ENCODE results near the gene HADHB.

DNA sequence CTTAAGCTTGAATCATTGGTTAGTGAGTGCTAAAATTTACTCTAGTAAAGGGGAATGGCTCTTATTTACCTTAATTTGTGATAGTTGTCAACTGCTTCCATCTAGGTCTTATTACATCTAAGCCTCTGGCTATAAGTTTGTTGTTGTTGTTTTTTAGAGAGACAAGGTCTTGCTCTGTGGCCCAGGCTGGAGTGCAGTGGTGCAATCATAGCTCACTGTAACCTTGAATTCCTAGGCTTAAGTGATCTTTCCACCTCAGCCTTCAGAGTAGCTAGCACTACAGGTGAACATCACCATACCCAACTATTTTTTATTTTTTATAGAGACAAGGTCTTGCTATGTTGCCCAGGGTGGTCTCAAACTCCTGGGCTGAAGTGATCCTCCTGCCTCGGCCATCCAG lies 6.9 kb upstream of the HADHB start:
- TF ChIP-seq ZNF274 (IDR thresholded peaks at IDR 0.05; ENCODE audit: low read depth, low read length) (no peak), SUZ12 (IDR thresholded peaks at IDR 0.05; ENCODE audit: extremely low read depth, insufficient read depth, insufficient read length) (no peak), YY1 (IDR thresholded peaks at IDR 0.05; ENCODE audit: insufficient read depth, insufficient read length) (no peak)
